ENCODE results near the gene E2F2.

GRCh38 chr1:23517581-23517980 is 13.5 kb downstream of the E2F2 start:
- TF ChIP-seq CTCF (conservative IDR thresholded peaks at IDR 0.05; ENCODE audit: low read depth, low read length) (no peak), EZH2 (IDR thresholded peaks at IDR 0.05; ENCODE audit: borderline replicate concordance, low read depth, low read length, poor library complexity, severe bottlenecking) (no peak)

Measured in A673 (cell line).